ENCODE data around the gene RNASE7. TPM values are rescaled to one million over a fixed set of nuclear protein-coding genes. Genes with fewer than 3 reads are reported as not detected.

The RNASE7 gene
- total RNA-seq, 4 donors from 2014 or later, result 0.23 TPM; not detected in 3

- WGBS, 2 donors (ENCODE audit: low coverage in 1 of 2), result 11 to 100% methylated on average over 1 to 9 of the region's 17 CpGs
- TF ChIP-seq, protein P1, sequence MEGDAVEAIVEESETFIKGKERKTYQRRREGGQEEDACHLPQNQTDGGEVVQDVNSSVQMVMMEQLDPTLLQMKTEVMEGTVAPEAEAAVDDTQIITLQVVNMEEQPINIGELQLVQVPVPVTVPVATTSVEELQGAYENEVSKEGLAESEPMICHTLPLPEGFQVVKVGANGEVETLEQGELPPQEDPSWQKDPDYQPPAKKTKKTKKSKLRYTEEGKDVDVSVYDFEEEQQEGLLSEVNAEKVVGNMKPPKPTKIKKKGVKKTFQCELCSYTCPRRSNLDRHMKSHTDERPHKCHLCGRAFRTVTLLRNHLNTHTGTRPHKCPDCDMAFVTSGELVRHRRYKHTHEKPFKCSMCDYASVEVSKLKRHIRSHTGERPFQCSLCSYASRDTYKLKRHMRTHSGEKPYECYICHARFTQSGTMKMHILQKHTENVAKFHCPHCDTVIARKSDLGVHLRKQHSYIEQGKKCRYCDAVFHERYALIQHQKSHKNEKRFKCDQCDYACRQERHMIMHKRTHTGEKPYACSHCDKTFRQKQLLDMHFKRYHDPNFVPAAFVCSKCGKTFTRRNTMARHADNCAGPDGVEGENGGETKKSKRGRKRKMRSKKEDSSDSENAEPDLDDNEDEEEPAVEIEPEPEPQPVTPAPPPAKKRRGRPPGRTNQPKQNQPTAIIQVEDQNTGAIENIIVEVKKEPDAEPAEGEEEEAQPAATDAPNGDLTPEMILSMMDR (IDR thresholded peaks at IDR 0.05), result no peak
- no peak for TF ChIP-seq POLR2A (IDR thresholded peaks at IDR 0.05)
- no peak for TF ChIP-seq POLR2AphosphoS5 (IDR thresholded peaks at IDR 0.05)
- no peak for TF ChIP-seq EP300 (IDR thresholded peaks at IDR 0.05)
- no peaks in the 10 kb centered on the region for H3K27me3 ChIP-seq
- no peak for ATAC-seq
- peak overlapping the region; percentile 78 to 95 (median 92) for H3K27ac ChIP-seq
- peak overlapping the region; percentile 74 to 77 for H3K4me3 ChIP-seq
- H3K36me3 ChIP-seq, result peaks cover 0 to 35% of the 10 kb centered on the region in 2 donors
- H3K4me1 ChIP-seq, result peaks cover 0 to 73% (median 17%) of the 10 kb centered on the region in 3 donors
- no peaks in the 10 kb centered on the region for H3K9me3 ChIP-seq
Observed at GRCh38 chr14:21023817-21024584, 18.2 kb upstream of the RNASE7 start.

DNA sequence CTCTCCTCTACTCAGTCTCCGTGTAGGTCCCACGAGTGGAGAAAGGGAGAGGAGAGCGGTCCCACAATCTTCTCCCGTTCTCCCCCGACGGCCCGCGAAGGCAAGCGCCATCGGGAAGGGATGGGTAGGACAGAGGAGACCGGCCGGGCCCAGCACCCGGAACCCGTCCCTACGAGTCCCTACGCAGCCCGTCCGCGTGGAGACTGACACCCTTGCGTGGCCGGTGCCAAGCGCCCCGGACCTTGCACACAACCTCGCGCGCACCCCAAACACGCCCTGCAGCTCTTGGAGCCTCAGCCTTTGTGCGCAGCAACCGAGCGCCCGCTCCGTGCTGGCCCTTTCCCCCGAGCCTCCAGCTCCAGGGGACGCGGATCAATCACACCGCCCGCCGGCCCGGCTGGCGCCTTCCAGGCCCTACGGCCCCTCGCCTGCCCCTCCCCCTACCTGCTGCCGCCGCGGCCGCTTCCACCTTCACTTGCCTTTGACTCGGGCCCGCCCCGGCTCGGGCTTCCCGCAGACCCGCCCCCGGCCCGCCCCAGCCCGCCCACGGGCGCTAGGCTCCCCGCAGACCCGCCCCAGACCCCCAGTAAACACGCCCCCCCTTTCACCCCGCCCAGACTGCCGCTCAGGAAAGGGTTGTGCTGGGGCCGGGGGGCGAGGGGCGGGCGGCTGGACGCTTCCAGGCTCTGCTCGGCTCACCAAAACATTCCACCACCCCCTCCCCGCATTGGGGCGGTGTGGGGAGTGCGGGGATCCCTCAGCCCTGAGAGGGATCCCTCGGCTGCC, 17.4 kb upstream of the RNASE7 start, which contains the start of gene NDRG2:
NDRG2 (minus strand) TSS at position 477 of the 786 bp plus-strand sequence. CDS start 1,746 bp downstream, outside the sequence.
- WGBS, 2 donors (ENCODE audit: low coverage in 1 of 2), result 0% methylated on average over 7 of the region's 72 CpGs; no CpG with 5 or more reads in 1 of the 2 donors
- peaks cover 0 to 27% of the 10 kb centered on the region in 2 donors for H3K36me3 ChIP-seq
- TF ChIP-seq POLR2AphosphoS5 (IDR thresholded peaks at IDR 0.05) (peak; percentile 37), POLR2A (IDR thresholded peaks at IDR 0.05) (peak; percentile 21 to 32)
- TF ChIP-seq, protein P1 (IDR thresholded peaks at IDR 0.05), result no peak
- H3K27me3 ChIP-seq, result no peaks in the 10 kb centered on the region
- H3K9me3 ChIP-seq, result no peaks in the 10 kb centered on the region
- peak; percentile 87 for ATAC-seq
- H3K4me3 ChIP-seq, result peak within 1 kb of the TSS; percentile 74 to 77
- peaks cover 0 to 65% (median 17%) of the 10 kb centered on the region in 3 donors for H3K4me1 ChIP-seq
- peak within 1 kb of the TSS; percentile 78 to 95 (median 92) for H3K27ac ChIP-seq

GRCh38 chr14:21025371-21026273, 16.5 kb upstream of the RNASE7 start:
- Histone ChIP-seq H3K4me1 (peaks cover 0 to 60% (median 17%) of the 10 kb centered on the region in 3 donors), H3K27me3 (no peaks in the 10 kb centered on the region), H3K36me3 (peaks cover 0 to 19% of the 10 kb centered on the region in 2 donors), H3K27ac (peak overlapping the region; percentile 78 to 95 (median 92)), H3K9me3 (no peaks in the 10 kb centered on the region), H3K4me3 (peak overlapping the region; percentile 74 to 77)
- TF ChIP-seq EP300 (IDR thresholded peaks at IDR 0.05) (no peak), POLR2A (IDR thresholded peaks at IDR 0.05) (peak; percentile 19 to 21), POLR2AphosphoS5 (IDR thresholded peaks at IDR 0.05) (peak; percentile 3)
- 18% methylated on average over 2 of the region's 58 CpGs; no CpG with 5 or more reads in 1 of the 2 donors for WGBS, 2 donors (ENCODE audit: low coverage in 1 of 2)
- ATAC-seq, result peak; percentile 71

GRCh38 chr14:21026274-21026987, 15.7 kb upstream of the RNASE7 start:
- whole genome bisulfite sequencing, 2 donors (ENCODE audit: low coverage in 1 of 2), result 39% methylated on average over 2 of the region's 7 CpGs; no CpG with 5 or more reads in 1 of the 2 donors
- Histone ChIP-seq H3K36me3 (peaks cover 0 to 11% of the 10 kb centered on the region in 2 donors), H3K27me3 (no peaks in the 10 kb centered on the region), H3K9me3 (no peaks in the 10 kb centered on the region), H3K27ac (peak overlapping the region; percentile 78 to 95 (median 92)), H3K4me3 (peak overlapping the region in 1 of 2 donors; percentile 74), H3K4me1 (peaks cover 0 to 51% (median 17%) of the 10 kb centered on the region in 3 donors)
- ATAC-seq, result no peak
- TF ChIP-seq, protein P1 (IDR thresholded peaks at IDR 0.05), result no peak
- no peak for TF ChIP-seq POLR2A (IDR thresholded peaks at IDR 0.05)
- TF ChIP-seq POLR2AphosphoS5 (IDR thresholded peaks at IDR 0.05), result no peak
- TF ChIP-seq EP300 (IDR thresholded peaks at IDR 0.05), result no peak

All from gastroesophageal sphincter (tissue), 4 donors.